GOT3 (cell line): ENCODE data around the gene GTF3A.
A peak's percentile ranks its signal among the peaks of the same experiment; 100 is the strongest.

ENCODE experiments used
- DNase-seq: peaks from one replicate; lab custom pipeline; 2025; ENCODE audit warnings: mixed read lengths; lab: John Stamatoyannopoulos, UW

Gene GTF3A

GRCh38 chr13:27449081-27449603 is 24.7 kb downstream of the GTF3A start:
- no peak for DNase-seq

DNA sequence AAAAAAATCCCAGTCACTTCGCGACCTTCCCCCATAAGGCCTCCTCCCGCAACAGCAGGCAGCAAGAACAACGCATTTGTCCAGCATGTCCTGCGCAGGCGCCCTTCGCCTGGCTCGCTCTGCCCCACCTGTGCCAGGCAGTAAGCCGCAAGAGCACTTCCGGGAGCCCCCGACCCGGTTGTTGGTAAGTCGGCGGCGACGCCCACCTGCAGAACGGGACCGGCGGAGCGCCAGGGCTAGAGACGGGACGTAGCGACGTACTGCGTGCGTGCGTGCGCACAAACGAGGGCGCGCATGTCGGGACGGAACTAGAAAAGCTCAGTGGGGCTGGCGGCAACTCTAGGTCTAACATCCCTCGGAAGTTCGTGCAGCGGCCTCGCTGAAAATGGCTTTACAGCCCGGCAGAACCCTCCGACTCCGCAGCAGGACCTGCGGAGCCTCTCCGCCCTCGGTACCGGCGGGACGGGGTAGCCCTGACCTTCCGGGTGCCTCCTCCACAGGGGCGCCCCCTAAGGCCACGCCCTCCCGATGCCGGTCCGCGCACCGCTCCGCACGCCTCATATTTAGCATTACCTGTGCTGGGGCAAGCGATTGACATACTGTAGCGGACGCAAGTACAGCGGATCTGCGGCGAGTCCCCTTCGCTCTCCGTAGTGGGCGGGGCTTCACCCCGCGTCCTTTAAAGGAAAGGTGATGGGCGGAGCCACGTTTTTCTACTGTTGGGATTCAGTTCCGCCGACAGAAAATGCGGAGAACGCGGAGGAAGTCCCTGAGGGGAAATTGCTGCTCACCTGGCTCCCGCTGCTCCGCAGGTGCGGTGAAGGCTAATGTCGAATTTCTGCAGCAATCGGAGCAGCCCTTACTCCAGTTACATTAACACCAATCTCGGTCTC is 25.8 kb downstream of the GTF3A start, which contains the start of gene MTIF3:
Gene MTIF3, minus strand, starts transcription at position 629 of the 893 bp plus-strand sequence. CDS start 10,116 bp downstream, outside the sequence.
- peak; percentile 60 for DNase-seq

DNA sequence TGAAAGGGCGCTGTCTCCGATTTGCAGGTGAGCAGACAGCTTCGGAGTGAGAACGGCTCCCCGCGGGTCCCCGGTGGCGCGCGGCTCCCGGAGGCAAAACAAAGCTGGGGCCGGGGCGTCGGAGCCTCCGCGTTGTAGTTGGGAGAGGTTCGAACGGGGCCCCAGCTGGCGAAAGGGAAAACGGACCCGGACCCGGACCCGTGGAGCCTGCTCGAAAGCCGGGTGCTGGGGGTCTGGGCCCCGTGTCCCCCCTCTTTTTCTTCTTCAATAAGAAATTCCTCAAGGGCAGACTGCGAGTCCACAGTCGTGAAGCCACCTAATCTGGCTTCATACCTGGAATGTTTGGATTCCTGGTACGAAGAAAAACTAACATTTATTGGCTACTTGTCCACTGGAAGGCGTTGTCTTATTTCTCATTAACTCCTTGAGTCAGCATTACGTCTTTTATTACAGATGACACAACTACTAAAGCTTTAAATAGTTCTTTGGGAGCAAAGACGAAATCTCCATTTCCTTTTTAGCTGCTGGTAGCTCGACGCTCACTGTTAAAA is 26.6 kb downstream of the GTF3A start:
- DNase-seq: no peak

DNA sequence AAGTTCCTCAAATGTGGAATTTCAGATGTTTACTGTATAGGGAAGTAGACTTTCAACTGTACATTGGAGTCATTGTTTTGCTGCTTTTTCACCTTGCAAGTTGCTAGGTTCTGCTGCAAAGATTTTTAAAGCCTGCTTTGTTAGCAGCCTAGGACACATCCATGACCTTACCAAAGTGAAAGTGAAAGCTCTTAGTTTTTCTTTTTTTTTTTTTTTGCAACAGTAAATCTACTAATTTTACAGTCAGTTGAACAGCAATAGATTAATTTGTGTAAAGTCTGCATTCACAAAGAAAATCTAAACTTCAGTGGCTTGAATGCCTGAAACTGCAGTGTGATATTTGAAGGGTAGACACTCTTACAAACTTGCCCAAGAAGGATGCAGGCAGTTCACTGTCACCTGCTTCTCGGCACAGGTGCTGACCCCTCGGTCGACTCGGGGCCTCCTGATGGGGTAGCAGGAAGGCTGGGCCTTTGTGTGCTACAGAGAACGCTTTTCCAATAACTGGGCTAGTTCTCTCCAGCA is 31.0 kb downstream of the GTF3A start:
- no peak for DNase-seq

- no peak for DNase-seq
These were observed 37.6 kb downstream of the GTF3A start for GRCh38 chr13:27461940-27462584.

- no peak for DNase-seq
These were observed 39.1 kb downstream of the GTF3A start for GRCh38 chr13:27463500-27463899.

GRCh38 chr13:27465611-27466010 is 41.2 kb downstream of the GTF3A start:
- no peak for DNase-seq

GRCh38 chr13:27466513-27466912 is 42.1 kb downstream of the GTF3A start:
- DNase-seq: no peak

DNA sequence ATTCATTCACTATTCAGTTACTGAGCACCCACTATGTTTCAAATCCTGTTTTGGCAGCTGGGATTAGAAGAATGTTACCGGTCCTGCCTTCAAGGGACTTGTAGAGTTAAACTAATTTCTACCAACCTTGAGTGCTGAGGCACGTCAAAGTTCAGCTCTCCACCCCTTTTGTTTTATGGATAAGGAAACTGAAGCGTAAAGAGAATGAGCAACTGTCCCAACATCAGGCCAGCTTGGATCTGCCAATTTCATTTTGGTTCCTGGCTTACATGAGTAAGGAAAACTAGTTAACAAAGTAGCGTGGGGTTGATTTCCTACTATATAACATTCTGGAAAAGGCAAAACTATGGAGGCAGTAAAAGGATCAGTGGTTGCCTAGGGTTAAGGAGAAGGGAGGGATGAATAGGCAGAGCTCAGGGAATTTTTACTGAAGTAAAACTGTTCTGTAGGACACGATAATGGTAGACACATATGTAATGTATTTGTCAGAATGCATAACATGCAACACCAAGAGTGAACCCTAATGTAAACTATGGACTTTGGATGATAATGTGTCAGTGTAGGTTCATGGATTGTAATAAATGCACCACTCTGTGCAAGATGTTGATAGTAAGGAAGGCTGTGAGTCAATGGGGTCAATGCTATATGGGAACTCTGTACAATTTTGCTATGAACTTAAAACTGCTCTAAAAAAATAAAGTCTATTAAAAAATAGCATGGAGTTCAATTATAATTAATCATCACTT is 45.8 kb downstream of the GTF3A start:
- no peak for DNase-seq

DNA sequence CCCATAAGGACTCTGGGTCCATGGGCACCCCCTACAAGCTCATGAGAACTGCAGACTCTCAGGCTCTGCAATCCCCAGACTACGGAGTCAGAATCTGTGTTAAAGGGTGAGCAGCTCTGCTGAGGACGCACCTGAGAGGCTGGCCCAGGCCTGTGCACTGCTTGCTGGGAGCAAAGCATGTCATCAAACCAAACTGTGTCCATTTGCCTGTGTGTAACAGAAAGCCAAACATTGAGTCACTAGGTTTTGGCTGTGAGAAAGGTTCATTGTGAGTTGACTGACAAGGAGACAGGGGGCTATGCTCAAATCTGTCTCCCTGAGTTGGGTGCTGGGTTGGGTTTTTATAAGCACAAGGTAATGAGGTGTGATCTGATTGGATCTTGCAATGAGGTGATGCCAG is 48.0 kb downstream of the GTF3A start:
- DNase-seq: no peak

GRCh38 chr13:27472941-27473340 is 48.5 kb downstream of the GTF3A start:
- no peak for DNase-seq

GRCh38 chr13:27474751-27475268 is 50.4 kb downstream of the GTF3A start:
- DNase-seq: no peak

- DNase-seq: no peak
These were observed 52.7 kb downstream of the GTF3A start for GRCh38 chr13:27476943-27477703.

DNA sequence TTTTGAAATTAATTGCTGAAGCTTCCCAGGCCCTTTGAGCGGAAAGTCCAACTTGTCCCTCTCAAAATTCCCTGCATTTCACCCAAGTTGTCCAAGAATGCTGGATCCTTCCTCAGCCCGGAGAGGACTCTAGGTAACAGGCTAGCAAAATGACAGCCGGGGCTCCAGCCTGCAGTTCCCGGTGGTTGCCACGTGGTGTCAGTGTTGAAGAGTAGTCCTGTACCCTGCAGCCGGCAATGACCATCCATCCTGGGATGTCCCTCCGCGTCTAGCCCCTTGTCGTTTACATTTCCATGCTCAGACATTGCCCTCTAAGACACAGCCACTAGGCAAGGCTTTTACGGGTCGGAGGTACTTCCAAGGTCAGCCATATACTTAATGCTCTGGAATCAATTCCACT is 57.3 kb downstream of the GTF3A start:
- no peak for DNase-seq

GRCh38 chr13:27482983-27483382 is 58.6 kb downstream of the GTF3A start:
- DNase-seq: no peak

DNA sequence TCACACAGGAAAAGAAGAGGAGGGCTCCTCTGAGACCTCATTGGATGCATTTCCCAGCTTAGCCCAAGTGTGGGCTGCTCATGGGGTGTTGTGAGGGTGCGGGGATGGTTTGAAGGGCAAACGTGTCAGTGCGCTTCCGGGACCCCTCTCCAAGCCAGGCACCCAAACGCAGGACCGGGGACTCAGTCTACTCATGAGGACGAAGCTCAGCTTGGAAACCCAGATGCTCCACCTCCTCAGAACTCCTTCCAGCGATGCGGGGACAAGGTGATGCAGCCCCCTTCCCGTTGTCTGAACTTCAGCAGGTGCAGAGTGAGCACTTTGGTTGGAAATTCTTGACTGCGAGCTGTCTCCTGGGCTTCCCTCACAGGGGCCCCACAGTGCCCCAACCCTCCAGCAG is 59.0 kb downstream of the GTF3A start:
- DNase-seq: no peak
